Thymus (tissue), 11 donors: Measurements from ENCODE around the gene RNF220. TPM values are rescaled to one million over a fixed set of nuclear protein-coding genes. Genes with fewer than 3 reads are reported as not detected.

Experiments used
- DNase-seq, 9 donors: peaks; one replicate each; pipeline ENCODE4 v3.0.0-alpha.2; 2013; ENCODE audit warnings: low spot score in 9 of 9, low read depth in 6 of 9, missing footprints in 1 of 9
- H3K27ac ChIP-seq, 2 donors: one replicate each; pipeline ENCODE4 v1.5.1; 2013; ENCODE audit warnings: control low read depth in 1 of 2, low read depth in 1 of 2, low read length in 1 of 2, mild to moderate bottlenecking in 1 of 2, moderate library complexity in 1 of 2
- H3K27me3 ChIP-seq, 2 donors: one replicate each; pipeline ENCODE4 v1.5.1; 2013; ENCODE audit warnings: low read length in 1 of 2; ENCODE audit not compliant: control insufficient read depth in 2 of 2, insufficient read depth in 1 of 2
- H3K36me3 ChIP-seq, 2 donors: one replicate each; pipeline ENCODE4 v1.5.1; 2013; ENCODE audit warnings: low read length in 1 of 2, mild to moderate bottlenecking in 1 of 2, moderate library complexity in 1 of 2; ENCODE audit not compliant: control insufficient read depth in 2 of 2, insufficient read depth in 2 of 2
- H3K4me1 ChIP-seq, 2 donors: one replicate each; pipeline ENCODE4 v1.5.1; 2013; ENCODE audit warnings: low read length in 2 of 2; ENCODE audit not compliant: control insufficient read depth in 2 of 2, insufficient read depth in 2 of 2
- H3K4me3 ChIP-seq, 2 donors: one replicate each; pipeline ENCODE4 v1.5.1; 2013; ENCODE audit warnings: low read length in 2 of 2, control low read depth in 1 of 2, mild to moderate bottlenecking in 1 of 2
- H3K9me3 ChIP-seq, 2 donors: one replicate each; pipeline ENCODE4 v1.5.1; 2013; ENCODE audit warnings: low read length in 1 of 2, mild to moderate bottlenecking in 1 of 2; ENCODE audit not compliant: control insufficient read depth in 2 of 2, insufficient read depth in 1 of 2
- WGBS: extraction: QIAGEN DNeasy Blood & Tissue Kit; methylation state at CpG from one replicate; pipeline ENCODE4 v1.1.7; 2013; 5-methylcytosine and 5-hydroxymethylcytosine counted together
- polyA plus RNA-seq: library from polyadenylated mRNA; stranded (reverse); fragments of 200-250 nt; gene quantifications from one replicate; pipeline ENCODE4 v1.2.3, GENCODE V29; 2013
- total RNA-seq: library from RNA; stranded (reverse); fragments of 120-200 nt; gene quantifications from one replicate; pipeline ENCODE4 v1.2.4, GENCODE V29; 2013
- donor health status: healthy.

RNF220 gene
- total and polyA plus RNA-seq, 2 donors, result 66.3 to 70.0 TPM

DNA sequence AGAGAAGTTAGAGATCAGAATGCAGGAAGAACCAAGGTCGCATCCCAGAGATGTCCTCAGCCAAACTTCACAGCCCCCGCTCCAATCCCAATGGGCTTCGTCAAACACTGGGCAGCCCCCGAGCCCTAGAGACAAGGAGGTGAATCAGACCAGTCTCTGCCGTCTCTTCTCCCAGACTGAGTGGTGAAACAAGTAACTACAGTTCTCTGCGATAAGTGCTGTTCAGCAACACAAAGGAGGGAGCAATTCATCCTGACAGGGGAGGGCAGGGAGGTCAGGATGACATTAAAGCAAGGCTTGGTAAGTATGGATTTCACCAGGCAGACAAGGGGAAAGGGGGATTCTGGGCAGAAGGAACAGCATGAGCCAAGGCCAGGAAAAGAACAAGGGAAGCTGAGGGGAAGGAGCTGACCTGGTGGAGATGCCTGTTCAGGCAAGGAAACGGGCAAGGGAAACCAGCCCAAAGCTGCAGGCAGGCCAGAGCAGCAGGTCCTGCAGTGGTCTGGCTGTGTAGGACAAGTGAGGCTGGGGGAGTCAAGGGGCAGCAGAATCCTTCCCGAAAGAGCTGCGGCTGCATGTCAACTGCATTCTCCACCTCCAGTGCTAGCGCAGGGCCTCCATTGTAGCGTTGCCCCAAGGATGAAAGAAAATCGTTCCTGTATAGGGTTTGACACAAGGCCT lies 36.4 kb upstream of the RNF220 start:
- no peak for DNase-seq
- WGBS, result 96% methylated on average over 12 of the region's 12 CpGs
- Histone ChIP-seq H3K36me3 (no peaks in the 10 kb centered on the region), H3K27me3 (no peaks in the 10 kb centered on the region), H3K4me3 (no peak overlapping the region), H3K4me1 (no peaks in the 10 kb centered on the region), H3K27ac (no peak overlapping the region), H3K9me3 (no peaks in the 10 kb centered on the region)

DNA sequence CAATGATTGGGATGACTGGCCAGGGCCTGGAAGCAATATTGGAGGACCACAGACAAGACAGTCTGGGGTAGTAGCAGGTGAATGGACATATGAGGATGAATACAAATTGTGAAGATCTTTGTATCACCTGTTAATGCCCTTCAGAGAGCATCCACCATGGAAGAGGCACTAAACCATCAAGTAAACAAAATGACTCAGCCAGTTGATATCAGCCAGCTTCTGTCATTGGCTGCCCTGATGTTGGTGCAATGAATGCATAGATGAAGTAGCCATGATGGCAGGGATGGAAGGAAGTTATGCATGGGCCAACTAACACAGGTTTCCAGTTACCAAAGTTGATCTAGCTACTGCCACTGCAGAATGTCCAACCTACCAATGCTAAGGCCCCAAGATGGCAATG lies 33.8 kb upstream of the RNF220 start:
- H3K27ac ChIP-seq, result no peak overlapping the region
- no peaks in the 10 kb centered on the region for H3K9me3 ChIP-seq
- DNase-seq, result no peak

DNA sequence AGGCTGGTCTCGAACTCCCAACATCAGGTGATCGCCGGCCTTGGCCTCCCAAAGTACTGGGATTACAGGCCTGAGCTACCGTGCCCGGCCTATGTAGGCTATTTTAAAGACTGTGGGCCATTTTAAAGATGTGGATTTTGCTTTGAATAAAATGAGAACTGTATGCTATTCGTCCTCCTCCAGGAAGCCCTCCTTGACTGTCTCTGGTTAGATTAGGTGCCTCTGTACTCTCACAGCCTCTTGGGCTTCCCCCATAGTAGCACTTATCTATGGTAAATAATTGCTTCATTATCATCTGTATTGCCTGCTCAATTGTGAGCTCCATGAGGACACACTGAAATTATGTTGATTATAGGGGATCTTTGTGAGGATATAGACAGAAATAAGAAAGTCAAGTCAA lies 29.5 kb upstream of the RNF220 start:
- Histone ChIP-seq H3K9me3 (no peaks in the 10 kb centered on the region), H3K36me3 (no peaks in the 10 kb centered on the region), H3K27me3 (no peaks in the 10 kb centered on the region), H3K27ac (no peak overlapping the region), H3K4me1 (no peaks in the 10 kb centered on the region), H3K4me3 (no peak overlapping the region)
- 96% methylated on average over 6 of the region's 6 CpGs for WGBS
- no peak for DNase-seq

More for the DNA sequence above, 33.8 kb upstream of the RNF220 start:
- Histone ChIP-seq H3K36me3 (no peaks in the 10 kb centered on the region), H3K4me1 (no peaks in the 10 kb centered on the region), H3K4me3 (no peak overlapping the region), H3K27me3 (no peaks in the 10 kb centered on the region)

DNA sequence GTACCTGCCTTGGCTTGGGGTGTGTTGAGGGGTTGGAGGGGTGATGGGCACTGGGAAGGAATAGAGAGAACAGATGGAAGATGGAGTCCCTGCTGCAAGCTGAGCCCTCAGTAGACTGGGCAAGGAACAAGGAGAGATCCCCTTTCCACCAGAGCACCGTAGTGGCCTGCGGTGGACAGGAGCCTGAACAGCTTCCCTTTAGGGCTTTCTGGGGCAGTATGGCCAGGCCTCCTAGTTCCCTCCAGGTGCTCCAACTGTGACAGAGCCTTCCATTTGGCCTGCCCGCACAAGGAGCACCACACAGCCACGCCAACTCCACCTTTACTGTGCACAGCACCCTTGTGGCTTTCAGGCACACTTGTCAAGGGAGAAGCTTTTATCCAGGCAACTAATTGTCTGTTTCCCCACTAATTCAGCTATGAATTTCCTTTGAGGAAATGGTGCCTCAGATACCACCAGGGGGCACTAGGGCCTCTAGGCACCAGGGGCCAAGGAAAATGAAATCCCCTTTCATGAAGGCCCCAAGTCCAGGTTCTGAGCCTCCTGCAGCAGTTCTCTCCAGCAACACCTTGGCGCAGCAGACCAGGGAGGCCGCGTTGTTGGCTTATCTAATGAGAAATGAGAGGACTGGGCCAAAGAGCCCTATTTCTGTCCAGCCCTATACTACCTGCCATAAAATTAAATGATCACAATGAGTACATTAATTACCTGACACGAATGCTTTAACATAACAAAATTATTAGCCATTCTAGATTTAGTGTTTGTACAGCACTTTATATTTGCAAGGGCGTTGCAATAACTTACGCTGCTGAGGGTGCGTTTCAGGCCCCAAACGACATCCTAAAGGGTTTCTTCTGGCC lies 26.9 kb upstream of the RNF220 start:
- WGBS, result 68% methylated on average over 12 of the region's 12 CpGs
- H3K27me3 ChIP-seq, result no peaks in the 10 kb centered on the region
- H3K36me3 ChIP-seq, result no peaks in the 10 kb centered on the region
- H3K4me1 ChIP-seq, result no peaks in the 10 kb centered on the region
- no peak overlapping the region for H3K4me3 ChIP-seq
- no peaks in the 10 kb centered on the region for H3K9me3 ChIP-seq
- H3K27ac ChIP-seq, result no peak overlapping the region
- DNase-seq, result peak in 7 of 9 donors; percentile 18 to 66 (median 27)

DNA sequence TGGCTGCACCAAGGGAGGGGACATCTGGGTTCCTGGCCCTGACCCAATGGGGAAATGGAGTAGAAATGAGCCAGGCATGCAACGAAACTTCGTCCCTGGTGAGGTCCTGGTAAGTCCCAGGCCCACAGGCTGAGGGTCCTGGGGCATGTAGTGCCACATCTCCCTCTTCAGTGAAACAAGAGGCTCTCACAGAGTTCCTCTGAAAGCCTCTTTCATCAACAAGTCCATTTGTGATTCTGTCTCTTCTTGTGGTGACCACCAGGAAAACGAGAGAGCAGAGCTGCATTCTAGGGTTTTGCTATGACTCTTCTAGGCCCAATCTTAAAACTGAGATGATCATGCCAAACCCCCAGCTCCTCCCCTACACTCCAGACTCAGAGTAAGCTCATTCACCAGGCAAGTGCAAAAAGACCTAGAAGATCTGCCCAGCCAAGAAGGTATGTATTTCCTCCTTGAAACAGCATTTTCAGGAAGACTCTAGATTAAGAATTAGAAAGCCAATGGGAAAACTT lies 24.3 kb upstream of the RNF220 start:
- H3K4me1 ChIP-seq, result no peaks in the 10 kb centered on the region
- 88% methylated on average over 3 of the region's 3 CpGs for WGBS
- no peaks in the 10 kb centered on the region for H3K9me3 ChIP-seq
- DNase-seq, result no peak
- H3K4me3 ChIP-seq, result no peak overlapping the region
- no peaks in the 10 kb centered on the region for H3K27me3 ChIP-seq
- no peaks in the 10 kb centered on the region for H3K36me3 ChIP-seq
- H3K27ac ChIP-seq, result no peak overlapping the region

DNA sequence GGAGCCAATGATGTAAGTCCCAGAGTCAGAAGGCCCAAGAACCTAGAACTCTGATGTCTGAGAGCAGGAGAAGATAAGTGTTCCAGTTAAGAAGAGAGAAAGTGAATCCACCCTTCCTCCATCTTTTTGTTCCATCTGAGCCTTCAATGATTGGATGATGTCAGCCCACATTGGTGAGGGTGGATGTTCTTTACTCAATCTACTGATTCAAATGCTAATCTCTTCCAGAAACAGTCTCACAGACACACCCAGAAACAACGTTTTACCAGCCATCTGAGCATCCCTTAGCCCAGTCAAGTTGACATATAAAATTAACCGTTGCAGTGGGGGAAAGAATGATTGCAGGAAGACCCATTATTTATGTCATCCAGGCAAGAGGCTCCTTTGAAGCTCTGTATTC lies 16.5 kb upstream of the RNF220 start:
- Histone ChIP-seq H3K27me3 (no peaks in the 10 kb centered on the region), H3K4me1 (no peaks in the 10 kb centered on the region), H3K27ac (no peak overlapping the region), H3K4me3 (no peak overlapping the region), H3K9me3 (no peaks in the 10 kb centered on the region), H3K36me3 (no peaks in the 10 kb centered on the region)
- DNase-seq, result no peak
- WGBS, result 92% methylated on average over 2 of the region's 2 CpGs

DNA sequence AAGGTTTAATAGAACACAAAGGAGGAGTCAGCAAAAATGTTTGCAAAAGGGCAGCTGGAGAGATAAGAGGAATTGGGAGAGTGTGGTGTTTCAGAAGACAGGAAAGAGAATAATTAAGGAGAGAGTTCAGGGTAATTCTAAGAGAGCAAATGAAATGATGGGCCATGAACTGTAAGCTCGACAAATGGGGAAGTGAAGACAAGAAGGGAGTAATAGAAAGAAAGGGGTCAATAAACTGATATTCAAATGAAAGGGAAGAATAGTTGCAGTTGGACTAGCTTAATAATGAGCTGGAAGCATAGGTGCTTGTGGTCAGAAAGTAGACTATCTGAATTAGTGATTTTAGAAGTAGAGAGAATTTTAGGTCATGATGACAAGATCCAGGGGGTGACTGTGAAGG lies 15.6 kb upstream of the RNF220 start:
- WGBS, result 67% methylated on average over 1 of the region's 1 CpG
- Histone ChIP-seq H3K4me3 (no peak overlapping the region), H3K9me3 (no peaks in the 10 kb centered on the region), H3K27me3 (no peaks in the 10 kb centered on the region), H3K36me3 (no peaks in the 10 kb centered on the region), H3K27ac (no peak overlapping the region), H3K4me1 (no peaks in the 10 kb centered on the region)
- no peak for DNase-seq

DNA sequence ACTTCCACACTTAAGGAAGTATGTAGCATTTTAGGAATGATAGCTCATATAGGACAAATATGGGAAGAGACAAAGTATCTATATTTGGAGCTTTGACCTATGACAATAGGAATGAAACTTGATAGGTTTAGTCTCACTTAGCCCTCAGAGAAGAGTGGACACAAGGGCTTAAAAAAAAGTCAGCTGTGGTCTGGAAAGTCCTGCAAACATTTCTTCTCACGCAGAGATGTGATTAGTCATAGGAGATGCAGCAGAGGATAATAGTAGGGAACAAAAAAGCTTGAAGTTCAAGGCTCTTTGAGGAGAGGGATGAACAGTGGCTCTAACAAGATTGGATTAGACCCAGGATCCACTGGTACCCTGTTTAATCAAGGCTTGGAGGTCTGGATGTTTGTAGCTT lies 14.8 kb upstream of the RNF220 start:
- WGBS, result 94% methylated on average over 1 of the region's 1 CpG
- H3K9me3 ChIP-seq, result no peaks in the 10 kb centered on the region
- H3K27ac ChIP-seq, result no peak overlapping the region
- no peak for DNase-seq
- H3K4me3 ChIP-seq, result no peak overlapping the region
- H3K4me1 ChIP-seq, result no peaks in the 10 kb centered on the region
- H3K36me3 ChIP-seq, result no peaks in the 10 kb centered on the region
- H3K27me3 ChIP-seq, result no peaks in the 10 kb centered on the region
